Karpas-422 (cell line): ENCODE data around the gene PTPRM. TPM values are rescaled to one million over a fixed set of nuclear protein-coding genes. Genes with fewer than 3 reads are reported as not detected.

Experiments
- DNase-seq: peaks from one replicate; pipeline ENCODE4 v3.0.0-alpha.2; 2015
- H2AFZ ChIP-seq: fragments of 200-600 bp; sonication (generic); 2 replicates; pipeline ENCODE4 v1.6.1; 2014; ENCODE audit warnings: antibody characterized with exemption, low read length, mixed read lengths
- H3K27ac ChIP-seq: fragments of 200-600 bp; sonication (generic); 2 replicates; pipeline ENCODE4 v1.5.1; 2014; ENCODE audit warnings: mild to moderate bottlenecking, low read length, moderate library complexity
- H3K27me3 ChIP-seq: fragments of 200-600 bp; sonication (generic); 2 replicates; pipeline ENCODE4 v1.6.1; 2014; ENCODE audit warnings: low read length, mixed read lengths
- H3K36me3 ChIP-seq: fragments of 200-600 bp; sonication (generic); 2 replicates; pipeline ENCODE4 v1.6.1; 2014; ENCODE audit warnings: low read length, mixed read lengths; ENCODE audit not compliant: insufficient read depth
- H3K4me1 ChIP-seq: fragments of 200-600 bp; sonication (generic); 2 replicates; pipeline ENCODE4 v1.6.1; 2014; ENCODE audit warnings: mild to moderate bottlenecking, low read length, mixed read lengths
- H3K4me2 ChIP-seq: fragments of 200-600 bp; sonication (generic); 2 replicates; pipeline ENCODE4 v1.6.1; 2014; ENCODE audit warnings: low read length, low read depth, mild to moderate bottlenecking; ENCODE audit not compliant: poor library complexity, severe bottlenecking
- H3K4me3 ChIP-seq: fragments of 200-600 bp; sonication (generic); 2 replicates; pipeline ENCODE4 v1.5.1; 2014; ENCODE audit warnings: mild to moderate bottlenecking, antibody characterized with exemption, low read length, mixed read lengths
- H3K79me2 ChIP-seq: fragments of 200-600 bp; sonication (generic); 2 replicates; pipeline ENCODE4 v1.6.1; 2014; ENCODE audit warnings: mild to moderate bottlenecking, low read length, mixed read lengths
- H3K9ac ChIP-seq: fragments of 200-600 bp; sonication (generic); 2 replicates; pipeline ENCODE4 v1.6.0; 2014; ENCODE audit warnings: low read length
- H3K9me2 ChIP-seq: fragments of 200-600 bp; sonication (generic), shearing (Covaris generic); replicated peaks from 2 replicates; pipeline ENCODE4 v1.6.0; 2014; ENCODE audit warnings: mild to moderate bottlenecking, low read length, moderate library complexity; ENCODE audit not compliant: insufficient read depth
- H3K9me3 ChIP-seq: fragments of 300-700, 200-600 bp; sonication (generic); 2 replicates; pipeline ENCODE4 v1.6.1; 2014; ENCODE audit warnings: low read length, mixed read lengths
- H4K20me1 ChIP-seq: fragments of 200-600 bp; sonication (generic); 2 replicates; pipeline ENCODE4 v1.6.1; 2014; ENCODE audit warnings: mild to moderate bottlenecking, antibody characterized with exemption, low read length, low read depth; ENCODE audit not compliant: insufficient read depth
- total RNA-seq: library from RNA; depleted of rRNA; stranded (reverse); fragments of >200 nt; shearing (Covaris generic); gene quantifications from 2 replicates; pipeline ENCODE4 v1.2.3, GENCODE V29; 2014; ENCODE audit warnings: low replicate concordance

The PTPRM gene
- total RNA-seq, 1 experiment from 2014 or later, result not detected

- Histone ChIP-seq H2AFZ (no peak overlapping the region), H3K9me2 (no peaks in the 10 kb centered on the region), H3K36me3 (no peaks in the 10 kb centered on the region), H3K4me1 (peaks cover 21% of the 10 kb centered on the region), H3K9me3 (no peaks in the 10 kb centered on the region), H3K27ac (no peak overlapping the region), H3K79me2 (no peaks in the 10 kb centered on the region), H4K20me1 (no peaks in the 10 kb centered on the region), H3K9ac (no peak overlapping the region), H3K4me2 (no peak overlapping the region), H3K27me3 (no peaks in the 10 kb centered on the region), H3K4me3 (no peak overlapping the region)
- DNase-seq, result no peak
These were observed 729.9 kb downstream of the PTPRM start for GRCh38 chr18:8296886-8297616.

- Histone ChIP-seq H3K27ac (no peak overlapping the region), H3K9ac (no peak overlapping the region), H2AFZ (no peak overlapping the region), H4K20me1 (no peaks in the 10 kb centered on the region), H3K9me3 (no peaks in the 10 kb centered on the region), H3K4me2 (no peak overlapping the region), H3K79me2 (no peaks in the 10 kb centered on the region), H3K36me3 (no peaks in the 10 kb centered on the region), H3K27me3 (no peaks in the 10 kb centered on the region), H3K4me3 (no peak overlapping the region), H3K4me1 (peaks cover 9% of the 10 kb centered on the region), H3K9me2 (no peaks in the 10 kb centered on the region)
- no peak for DNase-seq
These were observed 731.1 kb downstream of the PTPRM start for GRCh38 chr18:8298186-8298585.

- no peak for DNase-seq
- no peak overlapping the region for H2AFZ ChIP-seq
- no peak overlapping the region for H3K4me2 ChIP-seq
- H3K9me3 ChIP-seq, result no peaks in the 10 kb centered on the region
- H3K4me3 ChIP-seq, result no peak overlapping the region
- H3K4me1 ChIP-seq, result no peaks in the 10 kb centered on the region
- no peaks in the 10 kb centered on the region for H3K79me2 ChIP-seq
- H3K9ac ChIP-seq, result no peak overlapping the region
- H3K27ac ChIP-seq, result no peak overlapping the region
- H3K36me3 ChIP-seq, result no peaks in the 10 kb centered on the region
- H4K20me1 ChIP-seq, result no peaks in the 10 kb centered on the region
- H3K27me3 ChIP-seq, result no peaks in the 10 kb centered on the region
- no peaks in the 10 kb centered on the region for H3K9me2 ChIP-seq
These were observed 732.2 kb downstream of the PTPRM start for GRCh38 chr18:8299054-8299980.

GRCh38 chr18:8300751-8301410 is 733.8 kb downstream of the PTPRM start:
- H3K27me3 ChIP-seq, result no peaks in the 10 kb centered on the region
- H3K9me2 ChIP-seq, result no peaks in the 10 kb centered on the region
- no peaks in the 10 kb centered on the region for H3K9me3 ChIP-seq
- H3K4me2 ChIP-seq, result no peak overlapping the region
- H3K79me2 ChIP-seq, result no peaks in the 10 kb centered on the region
- no peaks in the 10 kb centered on the region for H3K36me3 ChIP-seq
- no peak overlapping the region for H3K4me3 ChIP-seq
- H3K4me1 ChIP-seq, result no peaks in the 10 kb centered on the region
- no peak for DNase-seq
- no peak overlapping the region for H2AFZ ChIP-seq
- no peak overlapping the region for H3K27ac ChIP-seq
- no peaks in the 10 kb centered on the region for H4K20me1 ChIP-seq
- H3K9ac ChIP-seq, result no peak overlapping the region

- Histone ChIP-seq H2AFZ (no peak overlapping the region), H3K27ac (no peak overlapping the region), H3K4me3 (no peak overlapping the region), H4K20me1 (no peaks in the 10 kb centered on the region), H3K9me3 (no peaks in the 10 kb centered on the region), H3K9ac (no peak overlapping the region), H3K27me3 (no peaks in the 10 kb centered on the region), H3K79me2 (no peaks in the 10 kb centered on the region), H3K9me2 (no peaks in the 10 kb centered on the region), H3K4me1 (no peaks in the 10 kb centered on the region), H3K4me2 (no peak overlapping the region), H3K36me3 (no peaks in the 10 kb centered on the region)
- DNase-seq, result no peak
These were observed 734.5 kb downstream of the PTPRM start for GRCh38 chr18:8301427-8302172.

- Histone ChIP-seq H3K9me3 (no peaks in the 10 kb centered on the region; the same call in 1 of the 2 replicates), H3K9me2 (no peaks in the 10 kb centered on the region), H3K27me3 (peaks cover 3% of the 10 kb centered on the region; the same call in 1 of the 2 replicates), H2AFZ (no peak overlapping the region), H4K20me1 (no peaks in the 10 kb centered on the region), H3K4me1 (no peaks in the 10 kb centered on the region), H3K27ac (no peak overlapping the region), H3K36me3 (no peaks in the 10 kb centered on the region), H3K4me2 (no peak overlapping the region), H3K9ac (no peak overlapping the region), H3K79me2 (no peaks in the 10 kb centered on the region), H3K4me3 (no peak overlapping the region)
- no peak for DNase-seq
These were observed 736.1 kb downstream of the PTPRM start for GRCh38 chr18:8303151-8303755.

- Histone ChIP-seq H3K9ac (no peak overlapping the region), H3K79me2 (no peaks in the 10 kb centered on the region), H2AFZ (no peak overlapping the region), H3K9me2 (no peaks in the 10 kb centered on the region), H3K4me3 (no peak overlapping the region), H3K4me2 (no peak overlapping the region), H4K20me1 (no peaks in the 10 kb centered on the region), H3K4me1 (no peaks in the 10 kb centered on the region), H3K27ac (no peak overlapping the region), H3K27me3 (peaks cover 3% of the 10 kb centered on the region; the same call in 1 of the 2 replicates), H3K9me3 (no peaks in the 10 kb centered on the region; the same call in 1 of the 2 replicates), H3K36me3 (no peaks in the 10 kb centered on the region)
- DNase-seq, result no peak
These were observed 740.8 kb downstream of the PTPRM start for GRCh38 chr18:8307960-8308359.
